ENCODE results near the gene ARFGAP2.

ARFGAP2 gene

GRCh38 chr11:47148270-47148669 is 28.4 kb downstream of the ARFGAP2 start:
- H3K79me1 ChIP-seq (ENCODE audit: low read length): no peaks in the 10 kb centered on the region
- H4K5ac ChIP-seq (ENCODE audit: low read length): no peak overlapping the region
- H2AK5ac ChIP-seq (ENCODE audit: low read length): no peak overlapping the region
- no peaks in the 10 kb centered on the region for H3K79me2 ChIP-seq (ENCODE audit: control insufficient read depth, insufficient read depth, low read length)
- H3K9ac ChIP-seq (ENCODE audit: low read length): no peak overlapping the region
- no peak overlapping the region for H3K23ac ChIP-seq (ENCODE audit: low read length)
- no peak overlapping the region for H3K56ac ChIP-seq (ENCODE audit: low read length)
- H3K36me3 ChIP-seq (ENCODE audit: control insufficient read depth, insufficient read depth, low read length): no peaks in the 10 kb centered on the region
- no peak overlapping the region for H3K18ac ChIP-seq (ENCODE audit: low read length)
- no peak overlapping the region for H3K4me2 ChIP-seq (ENCODE audit: low read length)
- H2BK5ac ChIP-seq (ENCODE audit: low read length): no peak overlapping the region
- H3K27me3 ChIP-seq (ENCODE audit: insufficient read depth, low read length, poor library complexity): no peaks in the 10 kb centered on the region
- no peak for DNase-seq
- H3K4me1 ChIP-seq (ENCODE audit: control insufficient read depth, low read depth, low read length): no peaks in the 10 kb centered on the region
- no peak overlapping the region for H3K4ac ChIP-seq (ENCODE audit: low read depth, low read length)
- no peak overlapping the region for H2BK120ac ChIP-seq (ENCODE audit: low read depth, low read length)
- no peak overlapping the region for H3K27ac ChIP-seq (ENCODE audit: low read depth, low read length)
- H3K4me3 ChIP-seq (ENCODE audit: low read length): no peak overlapping the region
- H4K8ac ChIP-seq (ENCODE audit: low read depth, low read length): no peak overlapping the region
- H2BK15ac ChIP-seq (replicated peaks; ENCODE audit: low read depth): no peak overlapping the region
- no CpG with 5 or more reads among the region's 4 CpGs for WGBS (ENCODE audit: extremely low coverage, insufficient coverage, low lambda C conversion rate)

DNA sequence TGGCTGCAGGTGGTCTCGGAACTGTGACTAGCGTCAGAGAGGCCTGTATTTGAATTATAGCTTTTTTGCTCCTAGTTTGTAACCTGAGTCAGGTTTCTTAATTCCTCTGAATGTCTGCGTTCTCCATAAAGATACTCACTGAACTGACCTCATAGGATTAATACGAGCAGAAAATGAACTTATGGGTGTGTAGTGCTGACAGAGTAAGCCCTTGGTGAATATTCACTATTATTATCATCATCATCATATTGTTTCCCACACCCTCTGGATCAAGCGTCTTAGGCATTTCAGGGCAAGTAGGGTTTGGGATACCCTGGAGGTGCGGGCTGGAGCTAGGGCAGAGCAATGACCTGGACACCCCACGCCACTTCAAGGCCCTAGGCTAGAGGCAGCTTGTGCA is 29.0 kb downstream of the ARFGAP2 start:
- H3K4me2 ChIP-seq (ENCODE audit: low read length): no peak overlapping the region
- DNase-seq: no peak
- H4K5ac ChIP-seq (ENCODE audit: low read length): no peak overlapping the region
- H3K4ac ChIP-seq (ENCODE audit: low read depth, low read length): no peak overlapping the region
- H3K23ac ChIP-seq (ENCODE audit: low read length): no peak overlapping the region
- no peak overlapping the region for H3K56ac ChIP-seq (ENCODE audit: low read length)
- no peak overlapping the region for H2BK5ac ChIP-seq (ENCODE audit: low read length)
- H3K79me2 ChIP-seq (ENCODE audit: control insufficient read depth, insufficient read depth, low read length): no peaks in the 10 kb centered on the region
- no CpG with 5 or more reads among the region's 7 CpGs for WGBS (ENCODE audit: extremely low coverage, insufficient coverage, low lambda C conversion rate)
- H2BK15ac ChIP-seq (replicated peaks; ENCODE audit: low read depth): no peak overlapping the region
- H3K9ac ChIP-seq (ENCODE audit: low read length): no peak overlapping the region
- H3K27me3 ChIP-seq (ENCODE audit: insufficient read depth, low read length, poor library complexity): no peaks in the 10 kb centered on the region
- H3K4me3 ChIP-seq (ENCODE audit: low read length): no peak overlapping the region
- no peak overlapping the region for H3K27ac ChIP-seq (ENCODE audit: low read depth, low read length)
- no peak overlapping the region for H2BK120ac ChIP-seq (ENCODE audit: low read depth, low read length)
- no peak overlapping the region for H2AK5ac ChIP-seq (ENCODE audit: low read length)
- no peaks in the 10 kb centered on the region for H3K79me1 ChIP-seq (ENCODE audit: low read length)
- no peak overlapping the region for H4K8ac ChIP-seq (ENCODE audit: low read depth, low read length)
- no peaks in the 10 kb centered on the region for H3K36me3 ChIP-seq (ENCODE audit: control insufficient read depth, insufficient read depth, low read length)
- no peak overlapping the region for H3K18ac ChIP-seq (ENCODE audit: low read length)
- H3K4me1 ChIP-seq (ENCODE audit: control insufficient read depth, low read depth, low read length): no peaks in the 10 kb centered on the region

- H3K27ac ChIP-seq (ENCODE audit: low read depth, low read length): no peak overlapping the region
These were observed 29.4 kb downstream of the ARFGAP2 start for GRCh38 chr11:47147250-47147649.

GRCh38 chr11:47144541-47144940 is 32.1 kb downstream of the ARFGAP2 start:
- no peak overlapping the region for H2BK120ac ChIP-seq (ENCODE audit: low read depth, low read length)
- no peak overlapping the region for H4K8ac ChIP-seq (ENCODE audit: low read depth, low read length)
- no CpG with 5 or more reads among the region's 3 CpGs for WGBS (ENCODE audit: extremely low coverage, insufficient coverage, low lambda C conversion rate)
- no peak overlapping the region for H3K27ac ChIP-seq (ENCODE audit: low read depth, low read length)
- no peak overlapping the region for H3K23ac ChIP-seq (ENCODE audit: low read length)
- peaks cover 2% of the 10 kb centered on the region for H3K36me3 ChIP-seq (ENCODE audit: control insufficient read depth, insufficient read depth, low read length)
- DNase-seq: no peak
- no peak overlapping the region for H3K4ac ChIP-seq (ENCODE audit: low read depth, low read length)
- no peak overlapping the region for H3K4me2 ChIP-seq (ENCODE audit: low read length)
- H3K79me2 ChIP-seq (ENCODE audit: control insufficient read depth, insufficient read depth, low read length): no peaks in the 10 kb centered on the region
- H3K79me1 ChIP-seq (ENCODE audit: low read length): no peaks in the 10 kb centered on the region
- H2BK5ac ChIP-seq (ENCODE audit: low read length): no peak overlapping the region
- H3K4me1 ChIP-seq (ENCODE audit: control insufficient read depth, low read depth, low read length): no peaks in the 10 kb centered on the region
- H3K27me3 ChIP-seq (ENCODE audit: insufficient read depth, low read length, poor library complexity): no peaks in the 10 kb centered on the region
- no peak overlapping the region for H3K18ac ChIP-seq (ENCODE audit: low read length)
- H2AK5ac ChIP-seq (ENCODE audit: low read length): no peak overlapping the region
- no peak overlapping the region for H3K56ac ChIP-seq (ENCODE audit: low read length)
- H3K9ac ChIP-seq (ENCODE audit: low read length): no peak overlapping the region
- no peak overlapping the region for H2BK15ac ChIP-seq (replicated peaks; ENCODE audit: low read depth)
- no peak overlapping the region for H3K4me3 ChIP-seq (ENCODE audit: low read length)
- no peak overlapping the region for H4K5ac ChIP-seq (ENCODE audit: low read length)

More at GRCh38 chr11:47147250-47147649, 29.4 kb downstream of the ARFGAP2 start:
- Histone ChIP-seq H2BK5ac (ENCODE audit: low read length) (no peak overlapping the region), H3K18ac (ENCODE audit: low read length) (no peak overlapping the region), H3K4ac (ENCODE audit: low read depth, low read length) (no peak overlapping the region), H3K36me3 (ENCODE audit: control insufficient read depth, insufficient read depth, low read length) (no peaks in the 10 kb centered on the region), H3K9ac (ENCODE audit: low read length) (no peak overlapping the region), H3K56ac (ENCODE audit: low read length) (no peak overlapping the region), H4K8ac (ENCODE audit: low read depth, low read length) (no peak overlapping the region), H3K4me1 (ENCODE audit: control insufficient read depth, low read depth, low read length) (no peaks in the 10 kb centered on the region), H2BK120ac (ENCODE audit: low read depth, low read length) (no peak overlapping the region), H2AK5ac (ENCODE audit: low read length) (no peak overlapping the region), H3K79me2 (ENCODE audit: control insufficient read depth, insufficient read depth, low read length) (no peaks in the 10 kb centered on the region), H3K79me1 (ENCODE audit: low read length) (no peaks in the 10 kb centered on the region), H3K4me2 (ENCODE audit: low read length) (no peak overlapping the region), H2BK15ac (replicated peaks; ENCODE audit: low read depth) (no peak overlapping the region), H3K23ac (ENCODE audit: low read length) (no peak overlapping the region), H3K27me3 (ENCODE audit: insufficient read depth, low read length, poor library complexity) (no peaks in the 10 kb centered on the region), H4K5ac (ENCODE audit: low read length) (no peak overlapping the region), H3K4me3 (ENCODE audit: low read length) (no peak overlapping the region)
- DNase-seq: peak; percentile 70
- no CpG with 5 or more reads among the region's 2 CpGs for whole genome bisulfite sequencing (ENCODE audit: extremely low coverage, insufficient coverage, low lambda C conversion rate)

DNA sequence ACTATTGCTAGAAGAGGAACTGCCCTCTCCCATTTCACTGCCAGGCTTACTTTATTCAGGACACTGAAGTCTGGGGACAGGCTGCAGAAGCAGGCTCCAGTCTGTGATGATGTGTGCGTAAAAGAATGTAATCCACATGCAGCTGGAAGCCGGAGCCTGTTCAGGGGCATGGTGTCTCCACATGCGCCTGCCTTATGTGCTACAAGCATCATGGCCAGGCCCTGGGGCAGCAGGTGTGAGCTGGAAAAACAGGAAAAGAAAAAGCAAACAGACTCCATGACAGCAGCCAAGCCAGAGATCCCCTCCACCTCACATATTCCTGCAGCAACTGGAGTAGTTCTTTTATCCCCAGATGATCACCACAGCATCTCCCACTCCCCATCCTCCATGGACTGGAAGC is 33.4 kb downstream of the ARFGAP2 start:
- peak; percentile 85 for DNase-seq
- H2BK15ac ChIP-seq (replicated peaks; ENCODE audit: low read depth): no peak overlapping the region
- peaks cover 2% of the 10 kb centered on the region for H3K36me3 ChIP-seq (ENCODE audit: control insufficient read depth, insufficient read depth, low read length)
- H3K79me2 ChIP-seq (ENCODE audit: control insufficient read depth, insufficient read depth, low read length): no peaks in the 10 kb centered on the region
- H3K4me1 ChIP-seq (ENCODE audit: control insufficient read depth, low read depth, low read length): no peaks in the 10 kb centered on the region
- H2BK120ac ChIP-seq (ENCODE audit: low read depth, low read length): no peak overlapping the region
- H2AK5ac ChIP-seq (ENCODE audit: low read length): no peak overlapping the region
- H3K56ac ChIP-seq (ENCODE audit: low read length): no peak overlapping the region
- H3K23ac ChIP-seq (ENCODE audit: low read length): no peak overlapping the region
- no CpG with 5 or more reads among the region's 3 CpGs for WGBS (ENCODE audit: extremely low coverage, insufficient coverage, low lambda C conversion rate)
- no peak overlapping the region for H4K8ac ChIP-seq (ENCODE audit: low read depth, low read length)
- no peak overlapping the region for H3K4me3 ChIP-seq (ENCODE audit: low read length)
- H3K4ac ChIP-seq (ENCODE audit: low read depth, low read length): no peak overlapping the region
- H3K27ac ChIP-seq (ENCODE audit: low read depth, low read length): no peak overlapping the region
- H4K5ac ChIP-seq (ENCODE audit: low read length): no peak overlapping the region
- H3K9ac ChIP-seq (ENCODE audit: low read length): no peak overlapping the region
- H2BK5ac ChIP-seq (ENCODE audit: low read length): no peak overlapping the region
- H3K79me1 ChIP-seq (ENCODE audit: low read length): no peaks in the 10 kb centered on the region
- no peaks in the 10 kb centered on the region for H3K27me3 ChIP-seq (ENCODE audit: insufficient read depth, low read length, poor library complexity)
- H3K18ac ChIP-seq (ENCODE audit: low read length): no peak overlapping the region
- no peak overlapping the region for H3K4me2 ChIP-seq (ENCODE audit: low read length)

- Histone ChIP-seq H3K56ac (ENCODE audit: low read length) (peak overlapping the region; percentile 15), H3K4me2 (ENCODE audit: low read length) (no peak overlapping the region), H4K8ac (ENCODE audit: low read depth, low read length) (no peak overlapping the region), H3K4ac (ENCODE audit: low read depth, low read length) (no peak overlapping the region), H3K4me3 (ENCODE audit: low read length) (no peak overlapping the region), H3K79me1 (ENCODE audit: low read length) (no peaks in the 10 kb centered on the region), H2BK5ac (ENCODE audit: low read length) (no peak overlapping the region), H3K79me2 (ENCODE audit: control insufficient read depth, insufficient read depth, low read length) (no peaks in the 10 kb centered on the region), H3K27me3 (ENCODE audit: insufficient read depth, low read length, poor library complexity) (no peaks in the 10 kb centered on the region), H2AK5ac (ENCODE audit: low read length) (no peak overlapping the region), H3K36me3 (ENCODE audit: control insufficient read depth, insufficient read depth, low read length) (peaks cover 2% of the 10 kb centered on the region), H3K18ac (ENCODE audit: low read length) (no peak overlapping the region), H3K27ac (ENCODE audit: low read depth, low read length) (no peak overlapping the region), H3K9ac (ENCODE audit: low read length) (no peak overlapping the region), H2BK120ac (ENCODE audit: low read depth, low read length) (no peak overlapping the region), H2BK15ac (replicated peaks; ENCODE audit: low read depth) (no peak overlapping the region), H3K23ac (ENCODE audit: low read length) (no peak overlapping the region), H3K4me1 (ENCODE audit: control insufficient read depth, low read depth, low read length) (no peaks in the 10 kb centered on the region), H4K5ac (ENCODE audit: low read length) (no peak overlapping the region)
- DNase-seq: no peak
- no CpG with 5 or more reads among the region's 4 CpGs for WGBS (ENCODE audit: extremely low coverage, insufficient coverage, low lambda C conversion rate)
These were observed 36.8 kb downstream of the ARFGAP2 start for GRCh38 chr11:47139878-47140277.
